Measurements from ENCODE around the gene FCHSD2.
"Not testable (repeated sequence)": the region's sequence is repeated elsewhere in the genome, so short reads cannot be mapped to it uniquely, and the experiment has no call there.

The FCHSD2 gene

DNA sequence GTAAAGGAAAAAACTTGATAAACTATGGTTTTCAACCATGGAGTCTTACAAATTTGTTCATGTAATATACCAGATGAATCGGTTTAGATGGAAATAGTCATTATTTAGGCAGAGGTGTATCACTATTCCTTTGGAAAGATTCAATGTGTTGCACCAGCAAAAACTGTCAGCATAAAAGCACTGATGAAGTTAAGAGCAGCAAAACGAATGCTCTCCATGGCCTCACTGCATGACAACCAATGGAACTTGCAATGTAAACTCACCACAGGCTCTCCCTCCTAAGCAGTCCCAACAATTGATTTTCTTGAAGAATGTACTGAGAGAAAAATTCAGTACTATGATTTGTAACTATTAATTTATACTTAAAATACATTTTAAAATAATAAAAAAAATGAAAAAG is 139.9 kb downstream of the FCHSD2 start:
- DNase-seq, result no peak

DNA sequence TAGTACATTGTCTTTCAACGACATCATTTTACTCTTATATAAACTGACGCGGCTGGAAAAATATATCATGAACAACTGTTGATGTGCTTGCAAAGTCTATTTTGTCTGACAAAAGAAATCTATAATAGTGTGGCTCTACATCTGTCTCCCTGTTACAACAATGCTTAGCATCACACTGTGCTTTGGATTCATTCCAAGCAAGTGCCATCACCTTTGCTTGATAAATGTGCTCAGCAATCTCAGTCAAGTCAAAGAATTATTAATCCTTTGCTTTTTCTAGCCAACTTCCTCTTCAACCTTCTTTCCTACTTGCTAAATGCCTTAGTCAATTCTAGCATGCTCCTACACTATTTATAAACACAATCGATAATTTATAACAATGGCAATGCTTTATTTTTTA is 140.5 kb downstream of the FCHSD2 start:
- DNase-seq, result peak; percentile 80

DNA sequence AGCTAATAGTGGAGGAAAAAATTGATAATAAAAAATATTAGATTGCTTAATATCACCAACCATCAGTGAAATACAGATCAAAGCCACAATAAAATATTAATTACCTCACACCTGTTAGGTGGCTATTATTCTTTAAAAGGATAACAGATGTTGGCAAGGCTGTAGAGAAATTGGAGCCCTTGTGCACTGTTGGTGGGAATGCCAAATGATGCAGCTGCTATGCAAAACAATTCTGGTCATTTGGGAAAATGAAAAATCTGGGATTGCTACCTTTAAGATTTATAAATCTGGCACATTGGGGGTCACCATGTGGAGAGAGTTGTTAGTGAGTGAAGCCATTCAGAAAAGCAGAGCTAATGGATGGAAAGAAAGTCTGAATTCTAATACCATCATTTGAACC is 143.4 kb downstream of the FCHSD2 start:
- DNase-seq, result no peak

DNA sequence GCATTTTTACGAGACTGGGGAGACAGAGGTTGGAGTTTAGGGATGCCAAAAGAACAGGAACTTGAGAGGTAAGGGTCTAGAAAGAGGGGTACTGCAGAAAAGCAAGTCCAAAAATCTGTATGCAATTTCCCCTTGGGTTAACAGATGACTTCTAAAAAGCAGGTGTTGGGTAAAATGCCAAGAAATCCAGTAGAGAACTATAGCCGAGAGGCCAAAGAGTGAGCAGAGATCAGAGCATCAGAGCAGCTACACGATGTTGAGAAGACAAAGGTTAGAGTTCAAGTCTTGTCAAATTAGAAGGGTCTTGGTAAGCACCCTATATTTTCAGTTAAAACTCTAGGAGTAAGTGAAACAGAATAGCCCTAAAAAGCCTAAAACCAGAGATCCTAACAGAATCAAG is 145.2 kb downstream of the FCHSD2 start:
- no peak for DNase-seq

DNA sequence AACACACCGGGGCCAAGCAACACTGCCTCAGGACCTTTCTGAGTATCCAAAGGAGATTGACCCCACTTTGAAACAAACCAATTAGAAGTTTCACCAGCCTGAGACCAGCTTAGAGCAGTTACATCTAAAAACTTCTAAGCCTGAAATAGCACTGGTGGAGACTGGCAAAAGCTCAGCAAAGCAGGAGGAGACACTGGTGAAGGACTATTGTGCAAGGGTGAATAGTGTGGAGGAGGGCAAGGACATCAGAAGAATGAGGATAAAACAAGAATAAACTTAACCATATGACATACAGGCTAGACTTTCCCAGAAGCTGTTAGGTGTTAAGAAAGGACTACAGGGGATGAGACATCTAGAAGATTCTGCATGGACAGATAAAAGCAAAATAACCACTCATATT is 152.4 kb downstream of the FCHSD2 start:
- DNase-seq, result no peak

DNA sequence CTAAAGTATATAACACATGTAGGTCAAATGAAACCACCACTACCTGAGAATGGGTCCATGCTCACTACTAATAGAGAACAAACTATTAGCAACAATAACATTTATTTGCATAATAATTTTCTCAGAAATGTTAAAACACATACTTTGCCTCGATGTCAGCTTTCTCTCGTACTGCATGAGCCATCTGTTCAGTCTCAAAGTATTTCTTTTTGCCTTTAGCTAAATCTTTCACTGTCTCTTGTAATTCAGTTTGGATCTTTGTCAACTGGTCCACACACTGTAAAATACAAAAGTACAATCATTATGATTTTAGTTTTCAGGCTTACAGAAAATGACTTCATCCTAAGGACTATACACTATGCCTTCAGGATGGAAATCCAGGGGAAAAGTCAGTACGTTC is 153.3 kb downstream of the FCHSD2 start:
- no peak for DNase-seq

DNA sequence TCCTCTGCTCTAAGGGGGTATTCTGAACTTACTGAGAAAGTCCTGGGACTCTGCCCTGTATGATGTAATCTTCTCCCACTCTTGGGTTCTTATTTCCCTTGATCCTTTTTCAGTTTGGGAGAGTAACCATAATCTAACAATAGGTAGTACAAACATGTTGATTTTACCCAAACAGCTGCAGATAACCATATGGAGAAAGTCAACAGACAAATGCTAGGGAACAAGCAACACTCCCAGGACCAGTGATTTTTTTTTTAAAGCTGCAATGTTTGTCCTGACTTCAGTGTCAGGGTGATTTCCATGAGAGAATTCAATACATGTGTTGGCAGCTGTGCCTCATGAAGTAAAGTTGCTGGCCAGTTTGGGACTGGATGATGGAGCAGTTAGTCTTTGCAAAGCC is 156.5 kb downstream of the FCHSD2 start:
- no peak for DNase-seq

DNA sequence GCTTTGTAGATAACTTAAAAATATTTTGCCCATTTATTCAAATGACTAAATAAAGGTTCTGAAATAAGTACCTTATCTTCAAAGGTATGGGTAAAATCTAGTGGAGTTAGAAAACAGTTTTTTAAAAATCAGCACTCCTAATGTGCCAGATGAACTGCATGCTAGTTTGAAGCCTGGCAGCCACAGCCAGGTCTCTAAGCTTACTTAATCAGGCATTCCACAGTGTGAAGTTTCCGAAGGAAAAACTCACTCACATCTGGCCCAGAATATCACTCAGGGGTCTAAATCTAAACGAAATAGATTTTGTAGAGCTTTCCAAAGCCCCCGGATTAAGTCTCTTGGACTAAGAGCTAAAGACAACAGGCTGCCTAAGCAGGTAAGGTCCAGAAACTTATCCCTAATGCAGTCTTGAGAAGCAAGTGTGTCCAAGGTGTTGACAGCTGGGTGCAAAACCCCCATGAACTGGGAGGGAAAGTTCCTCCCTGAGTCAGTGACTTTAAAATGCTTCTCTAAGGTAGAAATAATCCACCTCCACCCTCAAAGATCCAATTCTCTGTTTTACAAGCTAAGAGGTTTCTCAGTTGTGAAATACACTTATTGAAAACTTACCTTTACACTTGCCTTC is 157.6 kb downstream of the FCHSD2 start:
- no peak for DNase-seq

DNA sequence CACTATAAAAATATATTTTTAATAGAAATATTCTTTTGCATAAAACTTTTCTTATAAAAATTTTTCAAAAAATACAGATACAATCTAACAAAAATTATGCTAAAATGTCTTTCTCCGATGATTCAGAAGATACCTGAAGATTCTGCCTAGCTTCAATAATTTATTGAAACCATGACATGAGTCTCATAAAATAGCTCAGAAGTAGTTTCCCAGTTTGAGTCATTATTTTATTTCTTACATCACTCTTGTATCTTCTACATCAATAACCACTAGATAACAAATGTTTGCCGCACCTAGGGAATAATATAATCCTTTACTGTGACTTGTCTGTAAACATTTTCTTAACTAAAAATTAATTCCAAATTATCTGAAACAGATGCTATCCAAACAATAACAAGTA is 158.6 kb downstream of the FCHSD2 start:
- DNase-seq, result no peak

DNA sequence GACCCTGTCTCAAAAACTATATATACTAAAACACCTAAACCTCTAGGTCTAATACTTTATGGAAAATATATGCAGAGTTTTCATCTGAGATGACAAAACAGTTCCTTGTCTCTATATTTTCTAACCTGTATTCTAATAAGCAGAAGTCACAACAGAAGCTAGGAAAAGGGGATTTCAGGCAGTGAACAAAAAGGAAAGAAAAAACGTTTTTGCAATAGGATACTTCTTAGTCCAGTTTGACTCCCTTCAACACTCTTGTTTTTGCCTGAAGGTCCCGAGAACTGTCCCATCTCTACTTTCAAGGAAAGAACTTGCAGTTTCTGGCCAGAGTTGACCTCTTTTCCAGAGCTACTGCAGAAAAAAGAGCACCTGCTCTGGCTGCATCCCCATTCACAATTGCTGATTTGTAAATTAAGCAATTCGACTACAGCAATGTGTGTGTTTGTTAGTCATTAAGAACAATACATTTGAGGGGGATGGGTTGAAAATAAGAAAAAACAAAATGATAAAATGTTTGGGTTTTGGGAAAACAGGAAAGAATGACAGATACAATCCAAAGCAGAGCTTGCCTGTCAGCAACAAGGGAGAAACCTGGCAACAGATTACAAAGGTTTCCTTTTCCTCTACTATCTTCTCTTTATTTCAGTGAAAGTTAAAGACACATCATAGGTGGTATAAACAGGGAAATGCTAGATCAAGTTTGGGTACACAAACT is 160.0 kb downstream of the FCHSD2 start:
- DNase-seq, result no peak

DNA sequence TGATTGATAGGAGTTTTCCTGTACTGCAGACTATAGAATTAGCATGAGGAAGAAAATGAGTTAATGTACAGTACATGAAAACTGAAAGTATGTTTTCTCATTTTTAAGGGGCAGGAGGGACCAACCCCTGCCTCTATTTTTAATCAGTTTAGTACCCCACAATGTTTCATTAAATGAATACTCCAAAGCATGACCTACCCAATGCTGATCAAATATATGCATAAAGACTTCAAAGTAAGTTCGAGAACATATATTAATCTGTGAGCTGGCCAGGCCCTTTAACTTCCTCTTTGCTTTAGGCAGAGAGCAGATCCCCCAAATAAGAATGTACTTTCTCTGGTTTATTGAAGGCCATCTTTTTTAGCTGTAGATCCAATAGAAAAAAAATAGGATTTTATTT is 161.0 kb downstream of the FCHSD2 start:
- no peak for DNase-seq

DNA sequence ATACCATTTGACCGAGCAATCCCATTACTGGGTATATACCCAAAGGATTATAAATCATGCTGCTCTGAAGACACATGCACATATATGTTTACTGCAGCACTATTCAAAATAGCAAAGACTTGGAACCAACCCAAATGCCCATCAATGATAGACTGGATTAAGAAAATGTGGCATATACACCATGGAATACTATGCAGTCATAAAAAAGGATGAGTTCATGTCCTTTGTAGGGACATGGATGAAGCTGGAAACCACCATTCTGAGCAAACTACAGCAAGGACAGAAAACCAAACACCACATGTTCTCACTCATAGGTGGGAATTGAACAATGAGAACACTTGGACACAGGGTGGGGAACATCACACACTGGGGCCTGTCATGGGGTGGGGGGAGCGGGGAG is 164.3 kb downstream of the FCHSD2 start:
- DNase-seq, result not testable (repeated sequence)

DNA sequence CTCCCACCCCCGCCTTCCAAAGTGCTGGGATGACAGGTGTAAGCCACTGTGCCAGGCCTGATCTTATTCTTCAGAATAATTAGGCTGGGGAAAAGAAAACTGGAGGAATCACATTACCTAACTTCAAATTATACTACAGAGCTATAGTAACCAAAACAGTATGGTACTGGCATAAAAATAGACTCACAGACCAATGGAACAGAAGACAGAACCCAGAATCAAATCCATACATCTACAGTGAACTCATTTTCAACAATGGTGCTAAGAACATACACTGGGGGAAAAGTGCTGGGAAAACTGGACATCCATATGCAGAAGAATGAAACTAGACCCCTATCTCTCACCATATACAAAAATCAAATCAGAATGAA is 165.6 kb downstream of the FCHSD2 start:
- DNase-seq, result not testable (repeated sequence)

DNA sequence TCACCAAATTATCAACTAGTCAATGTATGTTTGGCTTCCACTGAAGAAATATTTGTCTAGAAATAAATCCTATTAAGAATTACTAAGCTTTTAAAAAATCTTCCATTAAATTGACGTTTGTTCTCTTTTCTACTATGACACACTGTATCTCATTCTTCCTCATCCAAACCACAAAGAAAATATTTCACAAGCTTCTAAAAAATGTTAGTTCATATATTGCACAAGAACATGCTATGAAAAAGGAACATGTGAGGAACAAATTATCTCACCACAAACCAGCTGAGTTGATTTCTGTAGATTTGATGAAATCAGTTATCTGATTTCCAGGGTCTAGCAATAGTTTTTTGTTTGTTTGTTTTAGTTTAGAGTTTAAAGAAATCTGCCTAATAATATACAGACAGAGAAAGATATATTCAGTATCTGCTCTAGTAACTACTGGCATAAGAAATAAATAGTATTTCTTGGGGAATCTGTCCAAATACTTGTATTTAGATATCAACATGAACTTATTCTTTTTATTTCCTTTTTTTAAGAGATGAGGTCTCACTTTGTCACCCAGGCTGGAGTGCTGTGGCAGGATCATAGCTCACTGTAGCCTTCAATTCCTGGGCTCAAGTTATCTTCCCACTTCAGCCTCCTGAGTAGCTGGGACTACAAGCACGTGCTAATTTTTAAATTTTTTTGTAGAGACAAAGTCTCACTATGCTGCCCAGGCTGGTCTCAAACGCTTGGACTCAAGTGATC is 166.2 kb downstream of the FCHSD2 start:
- DNase-seq, result no peak

DNA sequence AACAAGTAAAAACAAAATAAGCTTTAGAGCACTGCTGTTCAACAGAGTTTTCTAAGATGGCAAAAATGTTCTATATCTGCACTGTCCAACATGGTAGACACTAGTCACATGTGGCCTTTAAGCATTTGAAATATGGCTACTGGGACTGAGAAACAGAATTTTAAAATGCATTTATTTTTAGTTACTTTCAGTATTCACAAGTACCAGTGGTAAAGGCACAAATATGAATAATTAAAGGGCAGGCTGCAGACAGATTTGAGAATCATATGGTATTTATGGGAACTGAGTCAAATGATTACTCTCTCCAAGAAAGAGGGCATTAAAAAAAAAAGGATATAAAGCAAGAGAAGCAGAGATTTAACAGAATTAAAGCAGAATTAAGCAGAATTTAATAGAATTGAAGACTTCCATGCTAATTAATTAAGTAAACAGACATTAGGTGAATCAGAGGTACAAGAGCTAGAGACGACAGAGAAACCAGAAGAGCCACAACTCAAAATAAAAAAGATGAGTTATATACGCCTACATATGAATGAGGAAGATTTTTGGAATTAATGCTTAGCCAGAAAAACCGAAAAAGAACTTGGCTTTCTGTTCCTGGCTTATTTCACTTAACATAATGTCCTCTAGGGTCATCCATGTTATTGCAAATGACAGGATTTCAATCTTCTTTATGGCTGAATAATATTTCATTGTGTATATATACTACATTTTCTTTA is 167.5 kb downstream of the FCHSD2 start:
- no peak for DNase-seq

DNA sequence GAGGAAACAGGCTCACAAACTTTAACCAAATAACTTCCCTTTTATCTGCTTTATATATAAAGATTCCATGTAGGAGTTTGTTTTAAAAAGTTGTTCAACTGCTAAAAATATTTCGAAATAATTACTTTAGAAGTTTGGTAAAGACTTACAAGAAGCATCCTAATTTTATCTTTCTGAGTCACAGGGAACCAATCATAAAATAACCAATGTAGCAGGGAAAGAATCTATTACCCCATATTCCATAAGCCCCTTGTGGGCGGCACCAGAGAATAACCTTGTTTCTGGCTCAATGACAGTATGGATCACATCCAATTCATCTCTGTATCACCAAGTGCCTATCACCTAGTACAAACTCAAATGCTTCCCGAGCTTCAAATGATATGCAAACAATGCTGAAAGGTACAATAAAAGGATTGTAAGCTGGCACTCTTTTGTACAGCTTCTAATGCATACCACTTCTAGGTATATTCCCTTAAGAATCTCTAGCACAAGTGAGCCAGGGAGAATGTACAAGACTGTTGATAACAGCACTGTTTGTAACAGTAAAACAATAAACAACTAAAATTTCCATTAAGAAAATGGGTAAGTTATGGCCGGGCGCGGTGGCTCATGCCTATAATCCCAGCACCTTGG is 169.5 kb downstream of the FCHSD2 start:
- no peak for DNase-seq

DNA sequence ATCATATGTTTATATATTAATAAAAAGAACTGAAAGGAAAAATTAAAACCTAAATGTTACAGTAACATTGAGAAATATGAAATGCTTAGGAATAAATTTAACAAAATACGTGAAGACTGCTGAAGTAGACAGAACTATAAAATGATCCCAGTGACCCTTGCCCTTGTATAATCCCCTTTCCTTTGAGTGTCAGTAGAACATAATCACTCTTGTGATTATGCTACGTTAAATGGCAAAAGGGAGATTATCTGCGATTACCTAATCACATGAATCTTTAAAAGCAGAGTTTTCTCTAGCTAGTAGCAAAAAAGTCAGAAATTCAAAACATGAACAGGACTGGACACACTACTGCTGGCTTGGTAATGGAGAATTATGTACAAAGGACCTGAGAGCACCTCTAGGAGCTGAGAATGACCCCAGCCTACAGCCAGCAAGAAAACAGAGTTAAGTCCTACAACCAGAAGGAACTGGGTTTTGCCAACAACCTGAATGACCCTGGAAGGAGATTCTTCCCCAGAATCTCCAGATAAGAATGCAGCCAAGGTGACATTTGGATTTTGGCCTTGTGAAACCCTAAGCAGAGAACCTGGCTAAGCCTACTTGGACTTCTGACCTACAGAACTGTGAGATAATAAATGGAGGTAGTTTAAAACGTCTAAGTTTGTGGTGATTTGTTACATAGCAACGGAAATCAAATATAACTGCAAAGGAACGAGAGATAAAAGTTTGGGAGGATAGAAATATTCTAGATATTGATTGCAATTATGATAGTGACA is 170.7 kb downstream of the FCHSD2 start:
- no peak for DNase-seq

DNA sequence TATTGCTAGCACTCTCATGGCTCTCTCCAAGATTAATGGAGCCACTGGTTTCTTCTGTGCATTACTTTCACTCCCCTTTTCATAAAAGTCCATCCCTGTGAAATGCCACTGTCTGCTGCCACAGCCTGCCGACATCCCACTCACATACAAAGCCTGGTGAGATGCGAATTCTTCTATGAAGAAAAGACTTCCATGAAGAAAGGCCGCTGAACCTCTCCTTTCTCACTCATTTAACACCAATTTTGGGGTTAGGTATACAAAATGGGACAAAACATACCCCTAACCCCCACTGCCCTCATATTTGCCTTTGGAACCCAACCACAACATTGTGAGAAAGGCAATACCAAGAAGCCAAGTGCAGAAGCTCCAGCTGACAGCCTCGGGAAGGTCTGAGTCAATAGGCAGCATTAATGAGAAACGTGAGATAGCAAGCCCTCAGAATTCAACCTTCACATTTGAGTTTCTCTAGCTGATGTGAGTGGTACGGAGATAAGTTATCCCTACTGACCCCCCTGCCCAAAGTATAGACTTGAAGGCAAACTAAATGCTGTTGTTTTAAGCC is 171.5 kb downstream of the FCHSD2 start:
- no peak for DNase-seq

DNA sequence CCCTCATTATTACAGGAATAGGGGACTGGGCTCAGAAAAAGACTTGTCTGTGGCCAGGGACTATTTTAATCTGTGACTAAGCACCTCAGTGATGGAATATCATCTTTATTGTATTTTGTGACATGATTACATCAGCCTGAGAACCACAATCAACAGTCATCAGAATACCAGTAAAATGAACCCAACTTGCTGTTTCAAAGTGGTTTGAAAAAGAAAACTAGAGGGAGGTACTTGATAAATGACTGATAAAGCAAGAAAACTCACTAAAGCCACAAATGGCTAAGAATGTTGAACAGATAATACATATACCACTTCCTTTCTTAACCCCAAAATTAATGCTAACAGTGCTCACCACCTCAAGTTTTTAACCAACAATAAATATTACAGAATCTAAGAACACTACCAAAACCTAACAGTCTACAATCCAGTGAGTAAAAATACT is 172.2 kb downstream of the FCHSD2 start:
- DNase-seq, result no peak

DNA sequence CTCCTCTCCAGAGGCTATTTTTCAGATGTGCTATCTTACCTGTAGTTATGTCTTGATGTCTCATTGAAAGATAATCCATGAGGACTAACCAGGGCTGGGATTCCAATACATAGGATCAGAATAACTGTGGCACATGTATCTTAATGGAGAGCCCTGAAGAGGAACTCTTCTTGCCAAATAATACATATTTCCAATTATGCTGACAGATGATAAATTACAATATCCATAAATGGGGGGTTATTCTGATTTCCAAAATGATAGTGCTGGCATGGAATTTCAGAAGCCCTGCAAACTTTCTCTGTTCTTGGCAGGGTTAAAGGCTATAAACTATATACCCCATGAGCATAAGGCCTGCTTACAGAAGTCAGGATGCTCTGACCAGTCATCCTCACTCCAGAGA is 173.7 kb downstream of the FCHSD2 start:
- no peak for DNase-seq

DNA sequence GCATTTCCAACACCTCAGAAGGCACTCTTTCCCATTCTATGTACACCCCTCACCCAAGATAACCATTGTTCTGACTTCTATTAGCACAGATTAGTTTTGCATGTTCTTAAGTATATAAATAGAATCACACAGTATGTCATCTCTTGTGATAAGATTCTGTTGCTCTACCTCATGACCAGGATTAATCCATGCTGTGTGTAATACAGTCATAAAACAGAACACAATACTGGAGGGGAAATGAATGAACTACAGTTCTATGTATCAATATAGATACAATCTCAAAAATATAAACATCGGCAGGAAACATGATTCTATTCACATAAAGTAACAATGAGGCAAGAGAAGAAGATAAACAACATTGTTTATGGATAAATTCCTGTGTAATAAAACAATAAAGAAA is 176.4 kb downstream of the FCHSD2 start:
- no peak for DNase-seq

DNA sequence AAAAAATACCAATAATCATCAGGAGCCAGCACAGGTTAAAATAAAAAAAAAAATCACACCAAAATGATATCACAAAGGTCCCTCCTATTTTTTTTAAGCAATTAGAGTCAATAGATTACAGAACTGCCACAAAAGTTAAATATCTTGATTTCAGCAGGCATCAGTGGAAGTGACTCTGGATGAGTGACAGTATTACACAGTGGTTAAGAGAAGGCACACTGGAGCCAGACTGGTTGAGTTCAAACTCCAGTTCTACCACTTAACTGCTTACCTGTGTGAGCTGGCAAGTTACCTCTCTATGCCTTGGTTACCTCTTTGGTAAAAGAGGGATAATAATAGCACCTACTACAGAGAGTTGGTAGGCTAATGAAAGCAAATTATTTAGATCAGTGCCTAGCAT is 179.4 kb downstream of the FCHSD2 start:
- no peak for DNase-seq
